Lower leg skin (tissue), 3 donors: ENCODE data around the gene RABGAP1.

Source experiments
- CTCF ChIP-seq, 3 donors: fragments of 450-650 bp; IDR thresholded peaks; one replicate each; pipeline ENCODE4 v1.5.1; 2016; ENCODE audit warnings: antibody characterized with exemption in 3 of 3, mild to moderate bottlenecking in 3 of 3, moderate library complexity in 2 of 3
- POLR2A ChIP-seq, 2 donors: fragments of 450-650 bp; IDR thresholded peaks; one replicate each; pipeline ENCODE4 v1.6.1; 2016 to 2017; ENCODE audit warnings: antibody characterized with exemption in 2 of 2, mild to moderate bottlenecking in 1 of 2, moderate library complexity in 1 of 2

DNA sequence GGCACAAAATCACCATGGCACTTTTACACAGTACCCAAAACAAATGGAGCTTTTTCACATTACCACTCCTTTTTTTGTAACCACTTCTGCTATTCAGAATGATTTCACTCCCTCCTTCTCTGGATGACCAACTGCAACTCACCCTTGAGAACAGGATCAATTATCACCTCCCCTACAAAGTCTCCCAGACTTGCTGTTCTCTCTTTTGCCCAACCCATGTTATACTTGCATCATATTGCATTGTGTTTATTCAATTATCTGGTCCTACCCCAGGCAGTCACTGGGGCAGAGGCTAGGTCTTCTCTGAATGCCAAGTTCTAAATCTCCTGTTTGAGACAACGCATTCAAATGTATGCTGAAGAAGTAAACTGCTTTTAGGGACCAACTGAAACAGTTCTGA, 188.6 kb downstream of the RABGAP1 start:
- TF ChIP-seq CTCF (IDR thresholded peaks at IDR 0.05) (no peak), POLR2A (IDR thresholded peaks at IDR 0.05) (no peak)
